Stimulated activated naive CD8-positive, alpha-beta T cell treated with anti-CD3 and anti-CD28 coated beads, Interleukin-15, amount 100 ng/mL, for 72 hours (primary cell): ENCODE results near the gene CCDC171.
A peak's percentile ranks its signal among the peaks of the same experiment; 100 is the strongest.

ENCODE experiments used
- ATAC-seq: fragments of 150-1000 bp; cut with Tn5 transposase; 2 replicates; pipeline ENCODE4 v1.10.0; 2021; ENCODE audit warnings: mild to moderate bottlenecking, moderate library complexity
- DNase-seq, 2 donors: peaks; one replicate each; pipeline ENCODE4 v3.0.0; 2021 to 2022
- H3K27ac Mint-ChIP-seq, 2 donors: one replicate each; pipeline ENCODE4 v1.8.0; 2022; ENCODE audit warnings: mild to moderate bottlenecking in 2 of 2, mixed read lengths in 2 of 2, moderate library complexity in 2 of 2
- H3K27me3 Mint-ChIP-seq: one replicate; pipeline ENCODE4 v1.8.0; 2022; ENCODE audit warnings: mixed read lengths
- H3K4me1 Mint-ChIP-seq: one replicate; pipeline ENCODE4 v1.8.0; 2022; ENCODE audit warnings: mild to moderate bottlenecking, mixed read lengths
- H3K4me3 Mint-ChIP-seq, 2 donors: one replicate each; pipeline ENCODE4 v1.8.0; 2022; ENCODE audit warnings: mild to moderate bottlenecking in 2 of 2, mixed read lengths in 2 of 2, moderate library complexity in 1 of 2
- H3K9me3 Mint-ChIP-seq, 2 donors: one replicate each; pipeline ENCODE4 v1.8.0; 2022; ENCODE audit warnings: mixed read lengths in 2 of 2

Gene CCDC171

DNA sequence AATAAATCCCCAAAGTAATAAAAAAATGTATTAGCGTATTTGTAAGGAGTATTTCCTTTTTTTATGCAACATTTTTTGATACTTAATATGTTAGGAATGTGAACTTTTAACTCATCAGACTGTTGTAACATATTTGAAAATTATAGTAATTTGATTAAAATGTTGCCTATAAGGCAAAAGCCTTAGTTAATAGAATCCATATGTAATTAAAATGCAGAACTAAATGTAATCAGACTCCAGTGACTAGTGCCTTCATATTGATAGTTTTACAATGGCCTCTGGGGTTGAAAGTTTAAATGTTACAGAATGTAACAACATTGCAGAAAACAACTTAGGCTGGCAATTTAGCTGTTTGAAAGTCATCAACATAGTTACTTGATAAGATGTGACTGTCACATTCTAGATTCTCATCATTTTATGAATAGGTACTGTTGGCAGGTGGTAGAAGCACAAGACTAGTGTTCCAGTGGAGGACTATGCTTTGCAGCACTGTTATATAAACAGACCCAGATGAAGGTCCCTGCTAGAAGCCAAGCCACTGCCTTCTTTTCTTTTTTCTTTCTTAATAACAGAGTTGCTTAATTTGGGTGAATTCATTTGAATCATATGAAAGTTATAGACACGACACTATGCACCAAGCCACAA, 382.9 kb downstream of the CCDC171 start:
- ATAC-seq (no peak), DNase-seq (no peak)
- peaks cover 0 to 7% of the 10 kb centered on the region in 2 donors for H3K9me3 Mint-ChIP-seq
- no peaks in the 10 kb centered on the region for H3K4me1 Mint-ChIP-seq
- no peaks in the 10 kb centered on the region for H3K27me3 Mint-ChIP-seq
- H3K4me3 Mint-ChIP-seq, result no peak overlapping the region
- no peak overlapping the region for H3K27ac Mint-ChIP-seq

DNA sequence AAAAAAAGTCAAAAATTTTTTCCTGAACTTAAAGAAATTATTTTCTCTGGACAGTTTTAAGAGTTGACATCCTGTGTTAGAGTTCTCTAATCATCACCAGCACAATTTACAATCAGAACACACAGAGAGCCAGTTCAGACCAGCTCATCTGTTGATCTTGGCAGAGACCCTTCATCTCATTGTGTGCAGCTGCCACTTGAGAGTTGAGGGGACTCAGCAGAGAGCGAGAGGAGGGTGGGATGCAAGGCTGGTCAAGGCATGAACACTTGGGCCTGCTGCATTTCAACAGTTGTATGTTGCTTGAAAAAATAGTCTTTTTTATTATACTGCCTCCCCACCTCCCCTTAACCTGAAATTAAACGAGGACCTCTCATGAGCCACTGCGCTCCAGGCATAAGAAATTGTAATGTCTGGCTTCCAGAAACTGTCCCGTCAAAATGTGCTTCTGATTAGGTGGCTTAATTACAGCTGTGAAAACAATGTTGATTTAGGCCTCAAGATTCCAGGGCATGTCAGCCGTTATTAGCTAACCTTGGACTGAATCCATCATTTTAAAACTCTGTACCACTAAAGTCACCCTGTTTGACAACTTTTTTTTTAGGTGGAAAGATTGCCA, 383.6 kb downstream of the CCDC171 start:
- Mint-ChIP-seq H3K4me1 (no peaks in the 10 kb centered on the region), H3K27ac (no peak overlapping the region), H3K9me3 (peaks cover 0 to 7% of the 10 kb centered on the region in 2 donors), H3K4me3 (no peak overlapping the region), H3K27me3 (no peaks in the 10 kb centered on the region)
- ATAC-seq (no peak), DNase-seq (no peak)

- Mint-ChIP-seq H3K4me1 (no peaks in the 10 kb centered on the region), H3K27me3 (no peaks in the 10 kb centered on the region), H3K4me3 (no peak overlapping the region), H3K27ac (no peak overlapping the region), H3K9me3 (no peaks in the 10 kb centered on the region)
- no peak for ATAC-seq
- DNase-seq, result no peak
Observed at GRCh38 chr9:15942831-15943424, 390.1 kb downstream of the CCDC171 start.

- Mint-ChIP-seq H3K4me1 (no peaks in the 10 kb centered on the region), H3K27me3 (no peaks in the 10 kb centered on the region), H3K9me3 (no peaks in the 10 kb centered on the region), H3K4me3 (no peak overlapping the region), H3K27ac (no peak overlapping the region)
- DNase-seq (no peak), ATAC-seq (no peak)
Observed at GRCh38 chr9:15944341-15944740, 391.5 kb downstream of the CCDC171 start.

- Mint-ChIP-seq H3K27ac (no peak overlapping the region), H3K4me3 (no peak overlapping the region), H3K9me3 (peaks cover 0 to 3% of the 10 kb centered on the region in 2 donors), H3K27me3 (no peaks in the 10 kb centered on the region), H3K4me1 (no peaks in the 10 kb centered on the region)
- no peak for ATAC-seq
- no peak for DNase-seq
Observed at GRCh38 chr9:15959663-15960062, 406.8 kb downstream of the CCDC171 start.

GRCh38 chr9:15961217-15961616, 408.4 kb downstream of the CCDC171 start:
- H3K4me1 Mint-ChIP-seq, result no peaks in the 10 kb centered on the region
- H3K27me3 Mint-ChIP-seq, result no peaks in the 10 kb centered on the region
- H3K9me3 Mint-ChIP-seq, result no peaks in the 10 kb centered on the region
- ATAC-seq (no peak), DNase-seq (no peak)
- no peak overlapping the region for H3K27ac Mint-ChIP-seq
- no peak overlapping the region for H3K4me3 Mint-ChIP-seq

- ATAC-seq, result no peak
- Mint-ChIP-seq H3K4me3 (no peak overlapping the region), H3K9me3 (no peaks in the 10 kb centered on the region), H3K4me1 (no peaks in the 10 kb centered on the region), H3K27me3 (no peaks in the 10 kb centered on the region), H3K27ac (peak overlapping the region in 1 of 2 donors; percentile 48)
- no peak for DNase-seq
Observed at GRCh38 chr9:15965246-15965745, 412.5 kb downstream of the CCDC171 start.

- no peaks in the 10 kb centered on the region for H3K27me3 Mint-ChIP-seq
- ATAC-seq, result no peak
Observed at GRCh38 chr9:15966471-15966870, 413.6 kb downstream of the CCDC171 start.

DNA sequence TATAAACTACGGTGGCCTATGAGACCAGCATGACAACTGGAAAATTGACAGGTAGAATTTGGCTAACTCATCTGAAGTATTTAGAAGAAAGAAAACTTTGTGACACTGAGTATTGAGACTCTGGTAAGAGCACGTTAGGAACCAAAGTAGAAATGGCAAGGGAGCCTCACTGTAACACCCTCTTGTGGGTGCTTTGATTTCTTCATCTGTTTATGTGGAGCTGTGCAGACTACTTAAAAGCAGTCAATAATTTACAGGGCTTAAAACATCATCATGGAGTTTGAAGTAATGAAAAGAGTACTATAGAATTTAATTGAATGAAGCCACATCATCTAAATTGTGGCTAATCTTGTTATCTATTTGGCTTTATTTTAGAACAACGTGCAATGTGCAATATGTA, 414.2 kb downstream of the CCDC171 start:
- DNase-seq (no peak), ATAC-seq (no peak)
- H3K27me3 Mint-ChIP-seq, result no peaks in the 10 kb centered on the region
- no peak overlapping the region for H3K4me3 Mint-ChIP-seq
- H3K4me1 Mint-ChIP-seq, result no peaks in the 10 kb centered on the region
- no peak overlapping the region for H3K27ac Mint-ChIP-seq
- no peaks in the 10 kb centered on the region for H3K9me3 Mint-ChIP-seq

More at GRCh38 chr9:15966471-15966870, 413.6 kb downstream of the CCDC171 start:
- H3K27ac Mint-ChIP-seq, result no peak overlapping the region
- DNase-seq, result no peak
- no peaks in the 10 kb centered on the region for H3K9me3 Mint-ChIP-seq
- H3K4me1 Mint-ChIP-seq, result no peaks in the 10 kb centered on the region
- no peak overlapping the region for H3K4me3 Mint-ChIP-seq

- H3K9me3 Mint-ChIP-seq, result no peaks in the 10 kb centered on the region
- ATAC-seq, result no peak
- no peaks in the 10 kb centered on the region for H3K27me3 Mint-ChIP-seq
- no peak overlapping the region for H3K4me3 Mint-ChIP-seq
- H3K4me1 Mint-ChIP-seq, result no peaks in the 10 kb centered on the region
- DNase-seq, result no peak
- H3K27ac Mint-ChIP-seq, result no peak overlapping the region
Observed at GRCh38 chr9:15972760-15973159, 419.9 kb downstream of the CCDC171 start.

GRCh38 chr9:15975101-15975778, 422.4 kb downstream of the CCDC171 start:
- H3K27ac Mint-ChIP-seq, result no peak overlapping the region
- H3K9me3 Mint-ChIP-seq, result no peaks in the 10 kb centered on the region
- no peak overlapping the region for H3K4me3 Mint-ChIP-seq
- H3K4me1 Mint-ChIP-seq, result no peaks in the 10 kb centered on the region
- no peaks in the 10 kb centered on the region for H3K27me3 Mint-ChIP-seq
- DNase-seq (no peak), ATAC-seq (no peak)

GRCh38 chr9:15977438-15977837, 424.6 kb downstream of the CCDC171 start:
- ATAC-seq (no peak), DNase-seq (no peak)
- Mint-ChIP-seq H3K27ac (no peak overlapping the region), H3K4me3 (no peak overlapping the region), H3K9me3 (no peaks in the 10 kb centered on the region), H3K4me1 (no peaks in the 10 kb centered on the region), H3K27me3 (no peaks in the 10 kb centered on the region)

DNA sequence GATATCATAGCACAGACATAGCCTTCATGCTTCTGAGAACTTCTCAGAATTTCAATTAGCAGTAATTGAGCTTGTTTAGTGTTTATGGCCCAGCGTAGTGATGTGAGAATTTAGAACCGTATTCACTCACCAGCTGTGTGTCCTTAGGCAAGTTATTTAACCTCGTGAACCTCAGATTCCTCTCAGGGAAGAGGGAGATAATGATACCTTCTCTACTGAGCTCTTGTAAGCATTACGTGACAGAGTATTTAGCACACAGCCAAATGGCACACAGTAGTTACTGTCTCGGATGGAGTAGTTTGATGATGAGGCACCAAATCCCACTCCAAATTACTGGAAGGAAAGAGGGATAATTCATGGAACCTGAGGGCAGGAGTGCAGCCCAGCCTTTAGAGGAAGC, 429.3 kb downstream of the CCDC171 start:
- no peaks in the 10 kb centered on the region for H3K4me1 Mint-ChIP-seq
- no peaks in the 10 kb centered on the region for H3K27me3 Mint-ChIP-seq
- H3K4me3 Mint-ChIP-seq, result no peak overlapping the region
- H3K27ac Mint-ChIP-seq, result no peak overlapping the region
- DNase-seq, result no peak
- no peak for ATAC-seq
- H3K9me3 Mint-ChIP-seq, result peaks cover 0 to under 1% of the 10 kb centered on the region in 2 donors

DNA sequence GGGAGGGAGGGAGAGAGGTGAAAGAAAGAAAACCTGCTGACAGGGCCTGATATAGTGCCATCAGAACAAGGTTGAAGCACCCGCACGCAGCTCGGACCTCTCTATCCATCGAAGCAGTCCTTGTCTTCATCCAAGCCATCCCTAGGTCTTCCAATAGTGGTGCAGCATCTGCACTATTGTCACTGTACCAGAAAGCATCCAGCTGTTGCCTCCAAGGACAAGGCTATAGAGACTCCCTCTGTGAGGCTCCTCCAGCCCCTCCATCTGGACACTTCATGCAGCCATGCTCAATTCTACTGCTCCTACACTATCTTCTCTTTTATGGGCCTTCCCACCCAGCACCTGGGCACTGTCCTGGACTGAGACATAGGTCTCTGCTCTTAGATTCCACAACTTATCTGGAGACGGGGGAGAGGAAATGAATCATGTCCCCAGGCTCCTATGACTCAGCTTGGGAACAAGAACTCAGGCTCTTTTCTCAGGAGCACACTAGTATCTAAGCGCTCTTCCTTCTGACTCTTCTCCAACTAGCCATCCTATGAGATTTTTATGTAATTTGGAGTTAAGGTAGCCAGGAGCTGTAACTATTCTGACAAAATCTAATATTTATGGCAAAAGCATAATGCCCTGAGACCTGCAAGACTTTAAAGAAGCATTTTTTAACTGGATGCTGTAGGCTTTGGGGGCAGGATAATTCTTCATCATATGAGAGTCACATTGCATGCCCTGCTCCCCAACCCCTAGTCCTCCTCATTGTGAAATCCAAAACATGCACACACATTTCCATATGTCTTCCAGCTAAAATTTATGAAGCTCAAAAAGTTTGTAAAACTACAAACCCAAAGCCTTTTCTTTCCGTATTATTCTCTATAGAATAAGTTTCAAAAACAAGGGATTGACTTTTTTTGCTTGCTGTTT, 446.8 kb downstream of the CCDC171 start:
- ATAC-seq (peak; percentile 45), DNase-seq (no peak)
- Mint-ChIP-seq H3K27me3 (no peaks in the 10 kb centered on the region), H3K4me3 (no peak overlapping the region), H3K9me3 (peaks cover 16% of the 10 kb centered on the region in 2 donors), H3K27ac (no peak overlapping the region), H3K4me1 (no peaks in the 10 kb centered on the region)

- ATAC-seq, result no peak
- Mint-ChIP-seq H3K27me3 (no peaks in the 10 kb centered on the region), H3K27ac (no peak overlapping the region), H3K4me3 (no peak overlapping the region), H3K4me1 (no peaks in the 10 kb centered on the region), H3K9me3 (peaks cover 13 to 16% of the 10 kb centered on the region in 2 donors)
- DNase-seq, result no peak
Observed at GRCh38 chr9:16000811-16001210, 448.0 kb downstream of the CCDC171 start.
